HepG2 (cell line): ENCODE results near the gene CEACAM21. TPM values are rescaled to one million over a fixed set of nuclear protein-coding genes. Genes with fewer than 3 reads are reported as not detected.

ENCODE experiments used
- ATAC-seq: fragments of 200-7000 bp; cut with Tn5 transposase; 3 replicates; pipeline ENCODE4 v1.9.1; 2020; ENCODE audit warnings: mild to moderate bottlenecking, moderate library complexity
- BruUV-seq: library from RNA; stranded (reverse); fragments of 400-500 nt; replicated peaks from 2 replicates; lab custom pipeline; 2021; lab: Mats Ljungman, UMichigan
- CTCF ChIA-PET: fragments of 300-600 bp; formaldehyde crosslinking; extraction: SDS; loops from one replicate; lab custom pipeline; 2021; ENCODE audit warnings: low total read pairs, inconsistent platforms, low intra/inter-chr PET ratio; lab: Yijun Ruan, JAX
- POLR2A ChIA-PET: fragments of 350-600 bp; sonication (Branson Sonifier 250); formaldehyde crosslinking; loops from one replicate; lab custom pipeline; 2020; ENCODE audit warnings: antibody characterized with exemption, inconsistent platforms; lab: Yijun Ruan, JAX
- DNase-seq: peaks from one replicate; pipeline ENCODE4 v3.0.0-alpha.2; 2015; ENCODE audit warnings: low spot score
- FAIRE-seq: peaks from 3 replicates; lab custom pipeline; 2011; peaks lifted over from hg19 to GRCh38; lab: Jason Lieb, UNC
- H2AFZ ChIP-seq: one replicate; pipeline ENCODE4 v1.6.1; 2011; ENCODE audit warnings: low read length, inconsistent platforms
- H3K27ac ChIP-seq: fragments of 300-600 bp; 3 replicates; pipeline ENCODE4 v1.8.0; 2011; ENCODE audit warnings: mixed run types, mild to moderate bottlenecking, mixed read lengths, low read length, inconsistent platforms; ENCODE audit not compliant: insufficient read depth; ENCODE audit errors: extremely low read length
- H3K27me3 ChIP-seq, 2 experiments: fragments of 200-600 bp in 1 of 2; 2 replicates in 1 of 2; 3 replicates in 1 of 2; pipeline versions ENCODE4 v1.6.0 to v1.8.0; 2011; ENCODE audit warnings: low read length in 2 of 2, mild to moderate bottlenecking in 2 of 2, moderate library complexity in 2 of 2, inconsistent platforms in 1 of 2; ENCODE audit not compliant: insufficient read depth in 2 of 2, control insufficient read depth in 1 of 2
- H3K36me3 ChIP-seq, 2 experiments: fragments of 200-600 bp in 1 of 2; replicated peaks in 1 of 2; 2 replicates in 1 of 2; 3 replicates in 1 of 2; pipeline versions ENCODE4 v1.5.1 to v1.8.0; 2011; ENCODE audit warnings: low read length in 2 of 2, inconsistent platforms in 1 of 2; ENCODE audit not compliant: insufficient read depth in 2 of 2, control insufficient read depth in 1 of 2
- H3K4me1 ChIP-seq: 2 replicates; pipeline ENCODE4 v1.5.1; 2012; ENCODE audit warnings: low read length, inconsistent platforms; ENCODE audit not compliant: insufficient read depth
- H3K4me2 ChIP-seq: 2 replicates; pipeline ENCODE4 v1.6.0; 2011; ENCODE audit warnings: low read depth, low read length, inconsistent platforms
- H3K4me3 ChIP-seq, 3 experiments: fragments of 200-600 bp in 1 of 3; sonication (generic), shearing (Covaris generic) in 1 of 3; replicated peaks in 1 of 3; 2 replicates each; pipeline ENCODE4 v1.5.1; 2011 to 2016; ENCODE audit warnings: low read length in 3 of 3, inconsistent platforms in 2 of 3, low read depth in 2 of 3, mild to moderate bottlenecking in 2 of 3, control low read depth in 1 of 3, mixed read lengths in 1 of 3; ENCODE audit not compliant: insufficient read depth in 1 of 3
- H3K79me2 ChIP-seq: one replicate; pipeline ENCODE4 v1.6.1; 2011; ENCODE audit warnings: low read length, inconsistent platforms; ENCODE audit not compliant: insufficient read depth
- H3K9ac ChIP-seq: 2 replicates; pipeline ENCODE4 v1.6.0; 2011; ENCODE audit warnings: mild to moderate bottlenecking, low read depth, low read length, inconsistent platforms; ENCODE audit not compliant: insufficient read depth
- H3K9me3 ChIP-seq: 2 replicates; pipeline ENCODE4 v1.5.1; 2012; ENCODE audit warnings: mild to moderate bottlenecking, low read length
- H4K20me1 ChIP-seq: 2 replicates; pipeline ENCODE4 v1.6.0; 2011; ENCODE audit warnings: inconsistent platforms, mild to moderate bottlenecking, low read length, moderate library complexity; ENCODE audit not compliant: insufficient read depth
- KDM6A ChIP-seq: IDR thresholded peaks from 2 replicates; pipeline ENCODE4 v1.6.1; 2016; ENCODE audit warnings: low read depth
- TERF1 ChIP-seq: sonication (generic); formaldehyde crosslinking; IDR thresholded peaks from 2 replicates; pipeline ENCODE4 v1.8.0; 2022; ENCODE audit warnings: mild to moderate bottlenecking, missing genetic modification reagents, moderate library complexity
- THRA ChIP-seq: sonication (generic); formaldehyde crosslinking; IDR thresholded peaks from 2 replicates; pipeline ENCODE4 v1.4.0; 2020; ENCODE audit warnings: missing genetic modification reagents, borderline replicate concordance
- UBTF ChIP-seq: sonication (generic); formaldehyde crosslinking; IDR thresholded peaks from 2 replicates; pipeline ENCODE4 v1.4.0; 2020; ENCODE audit warnings: mild to moderate bottlenecking, missing genetic modification reagents
- WGBS: methylation state at CpG from one replicate; pipeline ENCODE4 v1.1.6; 2017; ENCODE audit warnings: low lambda C conversion rate; 5-methylcytosine and 5-hydroxymethylcytosine counted together
- in situ Hi-C: cut with HindIII; loops from 2 replicates; pipeline ENCODE4 v1.10.0; 2017; ENCODE audit warnings: low pct_unique_long_range_greater_than_20kb; ENCODE audit not compliant: extremely low pct_ligation_motif_present
- intact Hi-C: fragments of 100-400 bp; cut with micrococcal nuclease; formaldehyde crosslinking; loops from one replicate; pipeline ENCODE4 v1.10.0; 2022; ENCODE audit not compliant: unreplicated experiment
- polyA plus RNA-seq, 8 experiments: library from polyadenylated mRNA; depleted of rRNA in 3 of 8; stranded (reverse) in 7 of 8; unstranded in 1 of 8; fragments of >200 nt; fragmentation: Illumina TruSeq in 4 of 8; extraction: Trizol in 4 of 8; gene quantifications; 2 replicates each; pipeline versions ENCODE4 v1.2.1 to v1.2.3, GENCODE V29; 2011 to 2016; ENCODE audit warnings: low read depth in 4 of 8, missing spikeins in 1 of 8, mixed read lengths in 1 of 8; ENCODE audit not compliant: insufficient read depth in 1 of 8
- total RNA-seq, 5 experiments: library from RNA; depleted of rRNA; stranded (reverse); fragments of >200 nt; fragmentation: Illumina TruSeq; extraction: Trizol; gene quantifications; 2 replicates each; pipeline ENCODE4 v1.2.3, GENCODE V29; 2016; ENCODE audit warnings: low read depth in 1 of 5

The CEACAM21 gene
- total and polyA plus RNA-seq, 2 of the 13 experiments (the other 11 are each of a cell fraction or from before 2014, with no cell fraction given) = 0.05 TPM; not detected in 1

- TF ChIP-seq THRA (CRISPR knock-in tag) = no peak
- no peak for TF ChIP-seq KDM6A (CRISPR knock-in tag)
- TF ChIP-seq TERF1 = no peak
Observed at GRCh38 chr19:41532526-41532925, 43.4 kb upstream of the CEACAM21 start (continued).

- CTCF ChIA-PET = no interaction called here
- DNase-seq = no peak
- H3K9ac ChIP-seq = no peak overlapping the region
- TF ChIP-seq UBTF (CRISPR knock-in tag) = no peak
- TF ChIP-seq, all 625 proteins: peak for 0
- H3K27ac ChIP-seq = no peak overlapping the region
- H2AFZ ChIP-seq = no peak overlapping the region
- intact Hi-C loops (no loop called here), in situ Hi-C loops (no loop called here)
- no peaks in the 10 kb centered on the region for H3K4me1 ChIP-seq
- no peaks in the 10 kb centered on the region for H4K20me1 ChIP-seq
- no peak overlapping the region for H3K4me3 ChIP-seq
- WGBS = 0% methylated on average over 1 of the region's 1 CpG
- no peaks in the 10 kb centered on the region for H3K79me2 ChIP-seq
- no peak overlapping the region for H3K4me2 ChIP-seq
- peaks cover 1 to 16% of the 10 kb centered on the region in 2 experiments; a peak in 3 of 5 replicates for H3K27me3 ChIP-seq
- ATAC-seq = no peak
- no peaks in the 10 kb centered on the region for H3K36me3 ChIP-seq
- FAIRE-seq = no peak
- POLR2A ChIA-PET = no interaction called here
- no peaks in the 10 kb centered on the region for H3K9me3 ChIP-seq
- no TSS peak for BruUV-seq
Observed at GRCh38 chr19:41533671-41534215, 42.2 kb upstream of the CEACAM21 start.
